Measurements from ENCODE around the gene LRRC4C.

LRRC4C gene

GRCh38 chr11:41116970-41117369, 342.5 kb downstream of the LRRC4C start:
- no peak for TF ChIP-seq TEAD4 (IDR thresholded peaks at IDR 0.05)
- no peak for TF ChIP-seq NFIC (IDR thresholded peaks at IDR 0.05)
- no peak for TF ChIP-seq REST (IDR thresholded peaks at IDR 0.05; ENCODE audit: low read depth)
- no peak for TF ChIP-seq TCF12 (IDR thresholded peaks at IDR 0.05; ENCODE audit: low read depth)
- no peak for TF ChIP-seq EGR1 (IDR thresholded peaks at IDR 0.05)
- TF ChIP-seq ZBTB7A (IDR thresholded peaks at IDR 0.05; ENCODE audit: low read depth) = no peak
- TF ChIP-seq USF1 (IDR thresholded peaks at IDR 0.05) = no peak
- no peak for TF ChIP-seq MAX (IDR thresholded peaks at IDR 0.05)
- TF ChIP-seq TAF1 (IDR thresholded peaks at IDR 0.05; ENCODE audit: low read depth) = no peak
- TF ChIP-seq RAD21 (IDR thresholded peaks at IDR 0.05; ENCODE audit: low read depth) = no peak
- no peak for TF ChIP-seq CREB1 (IDR thresholded peaks at IDR 0.05; ENCODE audit: low read depth)
- no peak for TF ChIP-seq YY1 (IDR thresholded peaks at IDR 0.05; ENCODE audit: low read depth)
- TF ChIP-seq EP300 (IDR thresholded peaks at IDR 0.05; ENCODE audit: borderline replicate concordance) = no peak
- TF ChIP-seq CEBPB (IDR thresholded peaks at IDR 0.05) = no peak
- no peak for TF ChIP-seq FOXM1 (IDR thresholded peaks at IDR 0.05; ENCODE audit: borderline replicate concordance, low read depth)

- TF ChIP-seq MAX (IDR thresholded peaks at IDR 0.05) (no peak), CEBPB (IDR thresholded peaks at IDR 0.05) (no peak), USF1 (IDR thresholded peaks at IDR 0.05) (no peak), TCF12 (IDR thresholded peaks at IDR 0.05; ENCODE audit: low read depth) (no peak), ZBTB7A (IDR thresholded peaks at IDR 0.05; ENCODE audit: low read depth) (no peak), TEAD4 (IDR thresholded peaks at IDR 0.05) (no peak), YY1 (IDR thresholded peaks at IDR 0.05; ENCODE audit: low read depth) (no peak), NFIC (IDR thresholded peaks at IDR 0.05) (no peak), REST (IDR thresholded peaks at IDR 0.05; ENCODE audit: low read depth) (no peak), RAD21 (IDR thresholded peaks at IDR 0.05; ENCODE audit: low read depth) (no peak), EGR1 (IDR thresholded peaks at IDR 0.05) (no peak)
Measured at GRCh38 chr11:41115066-41115465, 344.4 kb downstream of the LRRC4C start.

GRCh38 chr11:41113160-41113559, 346.3 kb downstream of the LRRC4C start:
- no peak for TF ChIP-seq ZBTB7A (IDR thresholded peaks at IDR 0.05; ENCODE audit: low read depth)
- no peak for TF ChIP-seq TCF12 (IDR thresholded peaks at IDR 0.05; ENCODE audit: low read depth)
- no peak for TF ChIP-seq NFIC (IDR thresholded peaks at IDR 0.05)
- no peak for TF ChIP-seq REST (IDR thresholded peaks at IDR 0.05; ENCODE audit: low read depth)
- no peak for TF ChIP-seq CEBPB (IDR thresholded peaks at IDR 0.05)
- no peak for TF ChIP-seq MAX (IDR thresholded peaks at IDR 0.05)
- TF ChIP-seq USF1 (IDR thresholded peaks at IDR 0.05) = no peak
- TF ChIP-seq TAF1 (IDR thresholded peaks at IDR 0.05; ENCODE audit: low read depth) = no peak
- no peak for TF ChIP-seq YY1 (IDR thresholded peaks at IDR 0.05; ENCODE audit: low read depth)

GRCh38 chr11:41110527-41110926, 348.9 kb downstream of the LRRC4C start:
- no peak for TF ChIP-seq CREB1 (IDR thresholded peaks at IDR 0.05; ENCODE audit: low read depth)
- TF ChIP-seq MAX (IDR thresholded peaks at IDR 0.05) = no peak
- TF ChIP-seq TEAD4 (IDR thresholded peaks at IDR 0.05) = no peak
- no peak for TF ChIP-seq REST (IDR thresholded peaks at IDR 0.05; ENCODE audit: low read depth)
- no peak for TF ChIP-seq NFIC (IDR thresholded peaks at IDR 0.05)
- TF ChIP-seq CEBPB (IDR thresholded peaks at IDR 0.05) = no peak
- TF ChIP-seq USF1 (IDR thresholded peaks at IDR 0.05) = no peak
- TF ChIP-seq TAF1 (IDR thresholded peaks at IDR 0.05; ENCODE audit: low read depth) = no peak
- TF ChIP-seq YY1 (IDR thresholded peaks at IDR 0.05; ENCODE audit: low read depth) = no peak
- no peak for TF ChIP-seq RAD21 (IDR thresholded peaks at IDR 0.05; ENCODE audit: low read depth)
